ENCODE results near the gene IZUMO1.

- TF ChIP-seq, protein P1, sequence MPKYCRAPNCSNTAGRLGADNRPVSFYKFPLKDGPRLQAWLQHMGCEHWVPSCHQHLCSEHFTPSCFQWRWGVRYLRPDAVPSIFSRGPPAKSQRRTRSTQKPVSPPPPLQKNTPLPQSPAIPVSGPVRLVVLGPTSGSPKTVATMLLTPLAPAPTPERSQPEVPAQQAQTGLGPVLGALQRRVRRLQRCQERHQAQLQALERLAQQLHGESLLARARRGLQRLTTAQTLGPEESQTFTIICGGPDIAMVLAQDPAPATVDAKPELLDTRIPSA (CRISPR knock-in tag; IDR thresholded peaks at IDR 0.05; ENCODE audit: borderline replicate concordance): no peak
- no peak for TF ChIP-seq MXI1 (IDR thresholded peaks at IDR 0.05; ENCODE audit: borderline replicate concordance, low read depth, low read length)
- TF ChIP-seq ZNF547 (CRISPR knock-in tag; IDR thresholded peaks at IDR 0.05): no peak
- TF ChIP-seq CTCF (CRISPR knock-in tag; IDR thresholded peaks at IDR 0.05): no peak
- TF ChIP-seq, protein P2, sequence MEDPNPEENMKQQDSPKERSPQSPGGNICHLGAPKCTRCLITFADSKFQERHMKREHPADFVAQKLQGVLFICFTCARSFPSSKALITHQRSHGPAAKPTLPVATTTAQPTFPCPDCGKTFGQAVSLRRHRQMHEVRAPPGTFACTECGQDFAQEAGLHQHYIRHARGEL (CRISPR knock-in tag; IDR thresholded peaks at IDR 0.05): no peak
- TF ChIP-seq RAD21 (CRISPR knock-in tag; IDR thresholded peaks at IDR 0.05): no peak
- TF ChIP-seq MEIS2 (CRISPR knock-in tag; IDR thresholded peaks at IDR 0.05): no peak
- TF ChIP-seq TFE3 (CRISPR knock-in tag; IDR thresholded peaks at IDR 0.05): no peak
Measured at GRCh38 chr19:48698046-48698445, 48.7 kb downstream of the IZUMO1 start.

Data from HepG2 (cell line).